HEK293T (cell line): Measurements from ENCODE around the gene RAB3IP.

Source experiments
- BHLHE40 ChIP-seq: fragments of 450-650 bp; IDR thresholded peaks from 2 replicates; pipeline ENCODE4 v1.6.1; 2016; ENCODE audit warnings: mild to moderate bottlenecking, moderate library complexity, borderline replicate concordance
- FOXK2 ChIP-seq: fragments of 450-650 bp; IDR thresholded peaks from 2 replicates; pipeline ENCODE4 v1.6.1; 2016; ENCODE audit warnings: mild to moderate bottlenecking
- FOXM1 ChIP-seq: fragments of 450-650 bp; IDR thresholded peaks from 2 replicates; pipeline ENCODE4 v1.6.1; 2017; ENCODE audit warnings: mild to moderate bottlenecking, borderline replicate concordance
- LEF1 ChIP-seq: fragments of 450-650 bp; IDR thresholded peaks from 2 replicates; pipeline ENCODE4 v1.6.1; 2017; ENCODE audit warnings: mild to moderate bottlenecking, borderline replicate concordance
- NFRKB ChIP-seq: fragments of 450-650 bp; IDR thresholded peaks from 2 replicates; pipeline ENCODE4 v1.6.1; 2016; ENCODE audit warnings: mild to moderate bottlenecking, moderate library complexity
- PKNOX1 ChIP-seq: fragments of 450-650 bp; IDR thresholded peaks from 2 replicates; pipeline ENCODE4 v1.6.1; 2016
- SP1 ChIP-seq: fragments of 450-650 bp; IDR thresholded peaks from 2 replicates; pipeline ENCODE4 v1.6.1; 2017
- ZNF384 ChIP-seq: fragments of 450-650 bp; IDR thresholded peaks from 2 replicates; pipeline ENCODE4 v1.6.1; 2016

DNA sequence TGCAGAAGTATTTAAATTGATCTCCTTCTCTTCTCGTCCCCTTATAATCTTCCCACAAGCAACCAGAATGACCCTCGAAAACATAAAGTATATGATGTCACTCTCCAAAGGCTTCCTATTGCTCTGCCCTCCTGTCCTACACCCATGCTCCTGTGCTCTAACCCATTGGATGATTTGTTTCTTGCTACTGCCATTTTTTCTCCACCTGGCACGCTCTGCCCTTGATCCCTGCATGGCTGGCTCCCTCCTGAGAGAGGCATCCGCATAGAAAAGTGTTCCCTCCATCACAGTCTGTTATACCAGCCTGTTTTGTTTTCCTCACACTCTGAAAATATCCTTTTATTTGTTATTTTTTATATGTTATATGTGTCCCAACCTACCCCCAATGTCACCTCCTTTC, 106.2 kb downstream of the RAB3IP start:
- TF ChIP-seq PKNOX1 (no peak), SP1 (no peak), BHLHE40 (no peak), FOXM1 (no peak), LEF1 (no peak), ZNF384 (no peak), FOXK2 (no peak), NFRKB (no peak)
